ENCODE data around the gene VPS72. TPM values are rescaled to one million over a fixed set of nuclear protein-coding genes. Genes with fewer than 3 reads are reported as not detected.

Gene VPS72
- total RNA-seq, 4 donors from 2014 or later, result 4.9 to 26.6 (median 20.1) TPM

- WGBS, 2 donors (ENCODE audit: low coverage in 1 of 2), result 30% methylated on average over 11 of the region's 11 CpGs; no CpG with 5 or more reads in 1 of the 2 donors
- in situ Hi-C loops (cut with MboI; ENCODE audit: low pct_ligation_motif_present in 1 of 4, low pct_unique_long_range_greater_than_20kb in 1 of 4, low sequenced_read_pairs in 3 of 4), result loop anchor here in 1 of 4 donors (25.0 kb wide), 1 partner anchor 128 kb away; the partner anchor contains the start of genes BNIPL and C1orf56
- Histone ChIP-seq H3K36me3 (peaks cover 0 to 19% (median 5%) of the 10 kb centered on the region in 4 donors), H3K9me3 (no peaks in the 10 kb centered on the region), H3K27me3 (no peaks in the 10 kb centered on the region), H3K27ac (peak overlapping the region; percentile 84 to 94 (median 88)), H3K4me3 (peak overlapping the region; percentile 32 to 94 (median 78)), H3K4me1 (peaks cover 6 to 30% (median 20%) of the 10 kb centered on the region in 4 donors)
- TF ChIP-seq EP300 (IDR thresholded peaks at IDR 0.05; ENCODE audit: low read depth), result no peak
- TF ChIP-seq POLR2A (IDR thresholded peaks at IDR 0.05), result no peak
- no peak for TF ChIP-seq CTCF (IDR thresholded peaks at IDR 0.05)
- TF ChIP-seq POLR2AphosphoS5 (IDR thresholded peaks at IDR 0.05), result no peak
- intact Hi-C loops (cut with DNase I; ENCODE audit: low total_unique reads), result no loop called here
- DNase-seq, result no peak
Observed at GRCh38 chr1:151164732-151165280, 25.2 kb downstream of the VPS72 start.

- H3K27ac ChIP-seq, result peak overlapping the region in 1 of 4 donors; percentile 19
- H3K36me3 ChIP-seq, result peaks cover 0 to 9% (median 5%) of the 10 kb centered on the region in 4 donors
Observed at GRCh38 chr1:151159373-151159772, 30.6 kb downstream of the VPS72 start.

GRCh38 chr1:151158751-151159251 is 31.2 kb downstream of the VPS72 start:
- 78 to 87% methylated on average over 6 to 10 of the region's 22 CpGs for WGBS, 2 donors (ENCODE audit: low coverage in 1 of 2)
- no peak overlapping the region for H3K4me3 ChIP-seq
- no peaks in the 10 kb centered on the region for H3K9me3 ChIP-seq
- peaks cover 0 to 9% (median 0%) of the 10 kb centered on the region in 4 donors for H3K4me1 ChIP-seq
- peak overlapping the region in 3 of 4 donors; percentile 12 to 58 (median 24) for H3K27ac ChIP-seq
- TF ChIP-seq EP300 (IDR thresholded peaks at IDR 0.05; ENCODE audit: low read depth) (no peak), CTCF (IDR thresholded peaks at IDR 0.05) (no peak), POLR2A (IDR thresholded peaks at IDR 0.05) (no peak), POLR2AphosphoS5 (IDR thresholded peaks at IDR 0.05) (no peak)
- H3K27me3 ChIP-seq, result no peaks in the 10 kb centered on the region
- intact Hi-C loops (cut with DNase I; ENCODE audit: low total_unique reads), result loop anchor here (5.0 to 10.0 kb wide), 2 partner anchors 54 to 342 kb away; no protein-coding TSS in a partner anchor
- in situ Hi-C loops (cut with MboI; ENCODE audit: low pct_ligation_motif_present in 1 of 4, low pct_unique_long_range_greater_than_20kb in 1 of 4, low sequenced_read_pairs in 3 of 4), result loop anchor here in 3 of 4 donors (5.0 to 25.0 kb wide), 5 partner anchors 62 to 144 kb away; partner anchors contain the start of genes BNIPL (in 1 of the 3) and C1orf56 (in 1 of the 3)
- H3K36me3 ChIP-seq, result peaks cover 0 to 9% (median 5%) of the 10 kb centered on the region in 4 donors
- DNase-seq, result no peak

More at GRCh38 chr1:151159373-151159772, 30.6 kb downstream of the VPS72 start:
- no peak for DNase-seq
- Histone ChIP-seq H3K27me3 (no peaks in the 10 kb centered on the region), H3K9me3 (no peaks in the 10 kb centered on the region), H3K4me3 (no peak overlapping the region), H3K4me1 (peaks cover 0 to 14% (median 3%) of the 10 kb centered on the region in 4 donors)
- TF ChIP-seq POLR2A (IDR thresholded peaks at IDR 0.05) (no peak), EP300 (IDR thresholded peaks at IDR 0.05; ENCODE audit: low read depth) (no peak), CTCF (IDR thresholded peaks at IDR 0.05) (no peak), POLR2AphosphoS5 (IDR thresholded peaks at IDR 0.05) (no peak)
- in situ Hi-C loops (cut with MboI; ENCODE audit: low pct_ligation_motif_present in 1 of 4, low pct_unique_long_range_greater_than_20kb in 1 of 4, low sequenced_read_pairs in 3 of 4) (loop anchor here in 3 of 4 donors (5.0 to 25.0 kb wide), 5 partner anchors 62 to 145 kb away; partner anchors contain the start of genes BNIPL (in 1 of the 3) and C1orf56 (in 1 of the 3)), intact Hi-C loops (cut with DNase I; ENCODE audit: low total_unique reads) (loop anchor here (5.0 to 10.0 kb wide), 2 partner anchors 55 to 342 kb away; no protein-coding TSS in a partner anchor)

- TF ChIP-seq CTCF (IDR thresholded peaks at IDR 0.05), result no peak
- no peak for TF ChIP-seq EP300 (IDR thresholded peaks at IDR 0.05; ENCODE audit: low read depth)
- TF ChIP-seq POLR2AphosphoS5 (IDR thresholded peaks at IDR 0.05), result no peak
- no peak for TF ChIP-seq POLR2A (IDR thresholded peaks at IDR 0.05)
- Histone ChIP-seq H3K27me3 (no peaks in the 10 kb centered on the region), H3K36me3 (peaks cover 0 to 9% (median 5%) of the 10 kb centered on the region in 4 donors), H3K9me3 (no peaks in the 10 kb centered on the region), H3K4me1 (peaks cover 0 to 9% (median 0%) of the 10 kb centered on the region in 4 donors), H3K27ac (peak overlapping the region in 3 of 4 donors; percentile 12 to 58 (median 24)), H3K4me3 (no peak overlapping the region)
- 81 to 90% methylated on average over 5 of the region's 5 CpGs for WGBS, 2 donors (ENCODE audit: low coverage in 1 of 2)
- in situ Hi-C loops (cut with MboI; ENCODE audit: low pct_ligation_motif_present in 1 of 4, low pct_unique_long_range_greater_than_20kb in 1 of 4, low sequenced_read_pairs in 3 of 4) (loop anchor here in 3 of 4 donors (5.0 to 25.0 kb wide), 5 partner anchors 61 to 144 kb away; partner anchors contain the start of genes BNIPL (in 1 of the 3) and C1orf56 (in 1 of the 3)), intact Hi-C loops (cut with DNase I; ENCODE audit: low total_unique reads) (loop anchor here (5.0 to 10.0 kb wide), 2 partner anchors 54 to 341 kb away; no protein-coding TSS in a partner anchor)
- no peak for DNase-seq
Observed at GRCh38 chr1:151158326-151158725, 31.7 kb downstream of the VPS72 start.
